Uterus (tissue), 2 donors: Measurements from ENCODE around the gene PHLDA2.

Experiments used
- POLR2A ChIP-seq, 2 donors: fragments of 450-650 bp; IDR thresholded peaks; one replicate each; pipeline ENCODE4 v1.6.1; 2016; ENCODE audit warnings: antibody characterized with exemption in 2 of 2, mild to moderate bottlenecking in 1 of 2, moderate library complexity in 1 of 2
- TF ChIP-seq, protein P1 (sequence below), 4 experiments: fragments of 200-600 bp in 2 of 4; fragments of 450-650 bp in 2 of 4; sonication (generic) in 2 of 4; IDR thresholded peaks; one replicate each; pipeline ENCODE4 v1.5.1; 2016 to 2019; ENCODE audit warnings: antibody characterized with exemption in 4 of 4, mild to moderate bottlenecking in 2 of 4, moderate library complexity in 1 of 4

GRCh38 chr11:2908130-2908529 lies 21.1 kb downstream of the PHLDA2 start:
- no peak for TF ChIP-seq POLR2A (IDR thresholded peaks at IDR 0.05)
- TF ChIP-seq, protein P1, sequence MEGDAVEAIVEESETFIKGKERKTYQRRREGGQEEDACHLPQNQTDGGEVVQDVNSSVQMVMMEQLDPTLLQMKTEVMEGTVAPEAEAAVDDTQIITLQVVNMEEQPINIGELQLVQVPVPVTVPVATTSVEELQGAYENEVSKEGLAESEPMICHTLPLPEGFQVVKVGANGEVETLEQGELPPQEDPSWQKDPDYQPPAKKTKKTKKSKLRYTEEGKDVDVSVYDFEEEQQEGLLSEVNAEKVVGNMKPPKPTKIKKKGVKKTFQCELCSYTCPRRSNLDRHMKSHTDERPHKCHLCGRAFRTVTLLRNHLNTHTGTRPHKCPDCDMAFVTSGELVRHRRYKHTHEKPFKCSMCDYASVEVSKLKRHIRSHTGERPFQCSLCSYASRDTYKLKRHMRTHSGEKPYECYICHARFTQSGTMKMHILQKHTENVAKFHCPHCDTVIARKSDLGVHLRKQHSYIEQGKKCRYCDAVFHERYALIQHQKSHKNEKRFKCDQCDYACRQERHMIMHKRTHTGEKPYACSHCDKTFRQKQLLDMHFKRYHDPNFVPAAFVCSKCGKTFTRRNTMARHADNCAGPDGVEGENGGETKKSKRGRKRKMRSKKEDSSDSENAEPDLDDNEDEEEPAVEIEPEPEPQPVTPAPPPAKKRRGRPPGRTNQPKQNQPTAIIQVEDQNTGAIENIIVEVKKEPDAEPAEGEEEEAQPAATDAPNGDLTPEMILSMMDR (IDR thresholded peaks at IDR 0.05), result no peak
